SHP77 treated with DMSO at 0.1 percent for 48 hours (cell line): ENCODE measurements around the gene ZSWIM6.

Experiments
- DNase-seq: peaks from one replicate; lab custom pipeline; 2025; lab: John Stamatoyannopoulos, UW

The ZSWIM6 gene

DNA sequence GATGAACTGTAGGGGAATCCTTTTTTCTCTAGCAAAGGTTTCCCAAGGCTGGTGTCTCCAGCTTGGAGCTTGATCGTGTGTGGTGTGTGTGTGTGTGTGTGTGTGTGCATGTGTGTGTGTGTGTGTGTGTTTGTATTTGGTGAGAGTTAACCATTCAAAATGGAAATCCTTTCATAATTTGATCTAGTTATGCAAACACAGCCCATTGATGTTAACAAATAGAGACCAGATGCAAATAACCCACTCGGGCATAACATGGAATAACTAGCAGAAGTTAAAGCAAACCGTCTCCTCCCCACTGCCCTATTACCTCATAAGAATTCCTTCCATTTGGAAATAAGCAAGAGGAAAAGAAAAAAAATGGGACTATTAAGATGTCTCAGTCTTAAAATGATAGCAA is 24.9 kb upstream of the ZSWIM6 start:
- no peak for DNase-seq

DNA sequence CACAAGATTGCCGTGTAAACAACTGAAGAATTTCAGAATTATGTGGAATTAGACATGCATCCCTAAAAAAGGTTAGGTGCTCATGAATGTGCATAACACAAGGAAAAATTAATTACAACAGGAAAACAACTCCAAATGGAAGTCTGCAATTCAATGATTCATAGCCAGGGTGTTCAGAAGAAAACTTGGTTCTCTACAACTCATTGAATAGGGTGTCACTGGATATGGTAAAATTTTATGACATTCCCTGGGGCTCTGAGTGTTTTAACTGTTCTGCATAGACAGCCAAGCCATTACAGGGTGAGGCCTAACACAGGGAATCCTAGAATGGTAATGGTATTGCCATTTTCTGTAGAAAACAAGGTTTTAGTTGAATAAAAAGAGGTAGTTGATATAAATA is 24.4 kb upstream of the ZSWIM6 start:
- DNase-seq: no peak

- no peak for DNase-seq
These were observed 23.3 kb upstream of the ZSWIM6 start for GRCh38 chr5:61308712-61309111.

GRCh38 chr5:61309115-61309514 is 22.9 kb upstream of the ZSWIM6 start:
- no peak for DNase-seq

DNA sequence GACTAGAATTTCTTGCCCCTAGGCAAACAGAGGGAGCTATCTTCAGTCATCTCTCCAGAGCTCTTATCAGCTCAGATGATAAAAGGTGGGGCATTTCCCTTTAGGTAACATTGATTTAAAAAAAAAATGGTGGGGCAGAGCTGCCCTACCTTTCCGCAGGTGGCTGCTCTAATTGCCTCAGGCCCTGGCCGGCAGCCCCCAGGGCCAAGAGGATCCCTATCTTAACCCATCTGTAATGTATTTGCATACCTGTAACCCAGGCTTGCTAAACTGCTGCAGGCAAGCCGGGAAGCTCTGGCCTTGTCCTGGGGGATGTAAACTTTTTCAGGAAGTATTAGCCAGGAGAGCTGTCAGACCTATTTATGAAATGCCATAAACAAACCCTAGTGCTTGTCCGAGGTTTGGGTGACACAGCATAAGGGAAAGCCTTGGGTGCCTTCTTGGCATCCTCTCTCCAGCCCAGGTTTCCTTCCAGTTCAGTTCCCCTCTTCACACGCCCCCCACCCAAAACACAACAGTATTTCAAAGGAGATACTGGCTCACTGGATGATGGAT is 20.9 kb upstream of the ZSWIM6 start:
- DNase-seq: no peak

DNA sequence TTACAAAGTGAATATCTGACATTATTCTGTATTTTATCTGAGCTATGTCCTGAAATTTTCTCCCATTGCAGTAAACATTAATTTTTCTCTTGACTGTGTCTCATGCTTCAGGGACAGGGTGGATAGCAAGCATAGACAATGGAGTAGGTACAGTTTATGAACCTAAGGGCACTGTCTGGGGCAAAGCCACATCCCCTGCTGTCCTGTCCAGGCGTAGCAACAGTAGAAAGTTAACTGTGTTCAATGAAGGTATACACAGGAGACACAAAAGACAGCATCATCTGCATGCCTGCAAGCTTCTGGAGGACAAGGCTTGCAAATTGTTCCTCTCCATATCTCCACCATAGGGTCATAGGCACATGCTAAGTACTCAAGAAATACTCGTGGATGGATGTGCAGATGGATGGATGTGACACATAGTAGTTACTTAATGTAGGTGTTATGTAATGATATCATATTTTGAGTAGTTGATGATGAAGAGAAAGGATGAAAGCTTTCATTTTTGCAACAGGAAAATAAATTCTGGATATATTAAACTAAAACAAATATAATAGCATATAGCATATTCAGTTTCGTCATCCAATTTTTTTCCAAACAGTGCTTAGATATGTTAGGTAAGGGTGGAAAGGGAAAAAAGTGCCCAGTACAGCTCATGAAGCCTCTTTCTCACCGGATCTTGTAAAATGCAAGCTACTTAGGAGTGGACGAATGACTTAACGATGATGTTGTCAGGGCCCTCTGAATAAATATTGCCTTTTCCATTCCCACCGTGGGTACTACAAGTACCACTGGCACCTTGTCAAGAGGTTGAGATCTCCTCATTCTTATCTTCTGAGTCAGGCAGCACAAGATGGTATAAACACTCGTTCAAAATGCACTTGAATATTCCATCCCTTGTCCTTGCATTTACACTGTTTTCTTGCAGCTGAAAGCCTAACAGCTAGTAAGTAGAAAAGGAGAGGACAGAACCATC is 19.9 kb upstream of the ZSWIM6 start:
- DNase-seq: no peak

DNA sequence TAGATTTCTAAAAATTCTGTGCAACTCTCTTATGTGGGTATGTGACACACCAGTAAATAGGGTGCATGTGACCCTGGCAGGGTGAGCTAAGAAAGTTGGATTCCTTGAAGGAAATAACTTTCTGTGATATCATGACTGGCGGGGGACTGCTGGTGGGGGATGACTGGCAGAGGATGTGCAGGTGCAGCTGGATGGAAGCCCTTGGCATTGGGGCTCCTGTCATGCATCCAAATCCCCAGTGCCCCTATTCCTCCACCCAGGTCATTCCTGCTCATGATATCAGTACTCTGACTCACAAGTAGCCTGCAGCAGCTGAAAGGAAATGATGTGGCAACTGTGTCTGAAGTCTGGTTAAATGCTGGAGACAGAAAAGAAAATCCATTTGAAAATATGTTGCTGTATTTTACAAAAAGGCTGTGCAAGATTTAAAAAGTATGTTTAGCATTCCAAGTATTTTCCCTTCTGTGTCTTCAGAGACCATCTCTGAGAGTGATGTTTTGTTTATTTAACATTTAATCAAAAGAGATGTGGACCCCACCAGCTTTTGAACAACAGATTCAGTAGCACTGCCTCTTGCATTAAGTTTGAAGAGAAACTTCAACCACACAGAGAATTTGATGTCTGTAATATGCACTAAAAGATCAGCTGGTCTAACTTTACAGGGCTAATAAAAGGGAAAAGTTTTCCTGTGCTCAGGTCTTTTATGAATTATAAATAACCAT is 17.9 kb upstream of the ZSWIM6 start:
- DNase-seq: no peak

- DNase-seq: no peak
These were observed 13.7 kb upstream of the ZSWIM6 start for GRCh38 chr5:61318376-61318775.

DNA sequence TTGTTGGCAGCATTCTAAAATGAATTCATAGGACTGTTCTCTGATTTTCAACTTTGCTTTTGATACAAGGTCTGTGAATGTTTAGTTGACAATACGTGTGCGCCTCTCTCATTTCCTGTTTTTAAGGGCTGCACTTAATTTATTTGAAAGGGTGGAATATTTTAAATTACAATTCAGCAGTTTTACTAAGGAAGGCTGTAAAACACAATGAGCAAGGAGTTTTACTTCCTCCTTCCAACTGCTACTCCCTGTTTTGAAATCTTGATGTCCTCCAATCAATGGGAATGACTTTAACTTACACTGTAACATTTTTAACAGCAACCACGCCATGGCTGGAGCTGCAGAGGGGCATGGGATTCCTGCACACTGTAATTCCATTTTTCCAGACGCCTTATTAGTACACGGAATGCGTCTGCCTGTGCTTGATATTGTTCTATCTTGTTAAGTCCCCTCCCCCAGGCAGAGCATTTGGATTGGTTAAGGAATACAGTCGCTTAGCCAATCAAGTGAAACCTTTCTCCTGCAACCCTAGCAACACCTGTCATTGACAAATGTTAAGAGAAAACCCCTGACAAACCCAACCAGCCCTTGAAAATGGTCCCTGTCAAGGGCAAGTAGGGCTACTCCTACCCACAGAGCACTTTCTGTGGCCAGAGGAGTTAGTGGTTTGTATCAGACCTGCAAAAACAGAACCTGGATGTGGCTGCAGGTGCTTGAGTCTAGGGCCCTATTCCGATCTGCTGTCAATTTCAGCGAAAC is 12.5 kb upstream of the ZSWIM6 start:
- DNase-seq: no peak

DNA sequence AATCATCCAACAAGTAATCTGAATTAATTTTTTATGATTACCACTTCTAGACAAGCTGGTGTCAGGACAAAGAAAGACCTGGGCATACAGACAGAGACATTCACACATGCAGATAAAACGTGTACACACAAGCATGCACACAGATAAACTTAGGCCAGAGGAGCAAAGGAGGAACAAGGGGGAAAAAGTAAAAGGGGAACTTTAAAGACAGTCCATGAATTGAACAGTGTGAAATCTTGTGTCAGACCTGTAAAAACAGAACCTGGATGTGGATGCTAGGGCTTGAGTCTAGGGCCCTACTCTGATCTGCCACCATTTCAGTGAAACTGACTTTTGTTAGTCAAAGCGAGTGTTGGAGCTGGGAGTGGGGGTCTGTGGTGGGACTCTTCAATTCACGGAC is 11.2 kb upstream of the ZSWIM6 start:
- no peak for DNase-seq

DNA sequence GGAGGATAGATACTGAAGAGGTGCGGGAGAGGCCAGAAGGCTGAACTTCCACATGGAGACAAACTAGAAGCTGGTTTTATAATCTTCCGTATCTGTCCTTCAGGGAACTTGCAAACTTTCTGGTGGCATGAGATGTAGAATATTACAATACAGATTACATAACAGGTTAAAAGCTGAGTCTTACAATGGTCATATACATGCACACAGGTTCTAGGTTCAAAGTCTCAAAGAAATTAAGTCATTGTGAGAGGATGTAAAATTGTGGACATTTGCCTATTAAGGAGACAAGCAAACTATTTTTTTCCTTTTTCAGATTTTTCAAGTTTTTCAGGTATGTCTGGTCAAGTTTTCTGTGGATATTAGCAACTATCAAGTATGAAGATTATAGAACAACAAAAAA is 10.4 kb upstream of the ZSWIM6 start:
- DNase-seq: no peak

GRCh38 chr5:61322738-61323725 is 9.0 kb upstream of the ZSWIM6 start:
- DNase-seq: no peak

DNA sequence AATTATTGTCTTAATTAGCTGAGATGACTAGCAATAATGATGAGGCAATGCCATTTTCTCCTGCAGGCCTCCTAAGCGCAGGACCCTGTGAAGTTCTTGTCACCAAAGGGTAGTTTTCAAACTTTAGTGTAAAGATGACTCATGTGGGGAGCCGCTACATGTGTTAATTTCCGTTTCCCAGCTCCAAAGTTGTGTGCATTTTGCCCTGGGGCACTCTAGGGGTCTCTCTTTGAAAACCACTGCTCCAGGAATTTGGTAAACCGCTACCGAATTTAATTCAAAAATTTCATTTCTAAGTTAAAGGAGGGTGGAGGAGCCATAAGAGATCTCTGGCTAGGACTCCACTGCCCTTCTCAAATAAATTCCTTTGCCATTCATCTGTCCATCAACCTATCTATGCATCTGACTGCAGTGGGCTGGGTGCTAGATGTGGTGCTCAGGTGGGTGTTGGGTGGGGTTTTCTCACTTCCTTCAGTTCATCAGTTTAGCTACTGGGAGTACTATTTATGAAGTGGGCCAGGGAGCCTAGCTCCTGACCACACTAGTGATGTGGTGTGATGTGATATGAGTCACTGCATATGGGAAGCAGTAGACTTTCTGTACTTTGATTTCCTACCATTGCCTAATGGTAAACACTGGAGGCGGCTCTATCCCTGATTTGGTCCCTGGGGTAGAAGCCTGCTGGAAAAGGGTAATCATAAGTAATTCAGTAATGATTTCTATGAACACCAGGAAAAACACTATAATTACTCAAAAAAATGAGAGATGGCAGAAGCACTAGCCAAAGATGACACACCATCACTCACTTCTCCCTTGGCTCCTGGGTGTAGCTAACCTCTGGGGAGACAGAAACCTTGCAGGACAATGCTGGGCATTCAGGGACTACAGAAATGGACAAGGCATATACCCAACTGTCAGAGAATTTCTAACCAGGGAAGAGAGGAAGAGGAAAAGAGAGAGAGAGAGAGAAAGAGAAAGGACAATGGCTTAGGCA is 4.0 kb upstream of the ZSWIM6 start:
- no peak for DNase-seq

GRCh38 chr5:61328791-61329549 is 3.1 kb upstream of the ZSWIM6 start:
- DNase-seq: no peak

DNA sequence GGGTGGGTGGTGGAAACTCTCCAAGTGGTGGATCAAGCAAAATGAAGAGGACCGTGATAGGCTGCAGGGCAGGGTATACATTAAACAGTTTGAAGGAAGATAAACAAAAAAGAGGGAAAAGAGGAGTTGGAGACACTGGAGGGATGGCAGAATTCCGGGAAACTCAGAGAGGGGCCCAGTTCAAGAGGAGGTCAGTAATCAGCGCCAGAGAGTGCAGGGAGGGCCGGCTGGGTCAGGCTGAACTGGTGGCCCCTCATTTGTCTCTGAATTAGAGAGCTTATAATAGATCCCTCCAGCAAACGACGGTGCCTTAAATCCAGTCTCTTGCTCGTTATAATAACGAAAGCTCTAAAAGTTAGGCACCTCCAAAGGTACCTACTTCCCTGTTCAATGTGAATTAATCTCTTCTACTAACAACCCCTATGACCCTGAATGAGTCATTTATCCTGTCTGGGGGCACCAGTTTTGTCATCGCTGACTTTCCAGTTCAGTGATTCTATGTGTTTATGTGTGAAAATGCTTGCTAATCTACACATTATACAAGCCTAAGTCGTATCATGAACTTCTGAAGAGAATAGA is 2.4 kb upstream of the ZSWIM6 start:
- DNase-seq: no peak

DNA sequence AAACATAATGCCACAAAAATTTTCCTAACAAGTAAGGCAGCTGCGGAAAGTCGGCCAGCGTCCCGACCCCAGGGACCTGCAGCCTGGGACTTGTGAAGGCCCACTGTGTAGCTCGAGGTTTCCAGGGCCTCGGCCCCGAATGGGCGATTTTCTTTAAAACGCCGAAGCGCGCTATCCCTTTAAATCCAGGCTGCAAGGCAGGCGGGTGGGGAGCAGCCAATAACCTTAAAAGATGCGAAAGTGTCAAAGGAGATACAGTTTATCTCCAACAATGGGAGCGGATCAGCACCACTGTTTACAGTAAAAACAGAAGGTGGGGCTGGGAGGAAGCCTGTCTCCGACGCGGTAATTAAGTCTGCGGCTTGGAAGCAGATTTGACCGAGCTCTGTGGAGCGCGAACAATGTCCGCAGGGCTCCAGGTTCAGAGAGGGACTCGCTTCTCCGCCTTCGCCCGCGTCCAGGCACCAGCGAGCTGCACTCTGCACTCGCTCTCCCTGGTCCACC is 1.7 kb upstream of the ZSWIM6 start:
- DNase-seq: no peak

DNA sequence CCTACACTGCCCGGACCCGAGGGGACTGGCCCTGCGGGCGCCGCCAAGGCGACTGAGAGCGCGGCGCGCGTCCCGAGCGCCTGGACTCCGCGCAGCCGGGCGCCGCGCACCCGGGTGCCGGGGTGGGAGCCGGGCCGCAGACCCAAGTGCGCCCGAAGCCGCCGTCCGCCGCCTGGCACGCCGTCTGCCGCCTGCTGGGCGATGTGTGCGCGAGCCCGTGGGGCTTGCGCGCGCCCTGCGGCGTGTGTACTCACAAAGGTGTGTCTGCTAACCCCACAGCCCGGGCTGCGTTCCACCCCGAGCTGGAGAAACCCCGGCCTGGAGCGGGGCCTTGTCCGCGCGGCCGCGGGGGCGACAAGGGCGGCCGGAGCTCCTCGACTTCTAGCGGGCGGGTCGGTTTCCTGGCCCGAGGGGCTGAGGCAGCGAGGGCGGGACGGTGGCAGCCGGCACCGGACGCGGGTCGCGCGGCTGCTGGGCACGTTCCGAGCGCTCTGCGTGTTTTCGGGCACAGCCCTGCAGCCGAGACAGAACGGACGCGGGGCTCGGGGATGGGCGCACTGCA is 1.1 kb upstream of the ZSWIM6 start:
- DNase-seq: no peak

DNA sequence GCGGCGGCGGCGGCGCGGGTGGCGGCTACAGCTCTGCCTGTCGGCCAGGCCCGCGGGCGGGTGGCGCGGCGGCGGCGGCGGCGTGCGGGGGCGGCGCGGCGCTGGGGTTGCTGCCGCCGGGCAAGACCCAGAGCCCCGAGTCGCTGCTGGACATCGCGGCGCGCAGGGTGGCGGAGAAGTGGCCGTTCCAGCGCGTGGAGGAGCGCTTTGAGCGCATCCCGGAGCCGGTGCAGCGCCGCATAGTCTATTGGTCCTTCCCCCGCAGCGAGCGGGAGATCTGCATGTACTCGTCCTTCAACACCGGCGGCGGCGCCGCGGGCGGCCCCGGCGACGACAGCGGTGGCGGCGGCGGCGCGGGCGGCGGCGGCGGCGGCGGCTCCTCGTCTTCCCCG is 296 bp downstream of the ZSWIM6 start:
- no peak for DNase-seq
